Measurements from ENCODE around the gene CD276.
"Not testable (repeated sequence)": the region's sequence is repeated elsewhere in the genome, so short reads cannot be mapped to it uniquely, and the experiment has no call there.

Gene CD276

DNA sequence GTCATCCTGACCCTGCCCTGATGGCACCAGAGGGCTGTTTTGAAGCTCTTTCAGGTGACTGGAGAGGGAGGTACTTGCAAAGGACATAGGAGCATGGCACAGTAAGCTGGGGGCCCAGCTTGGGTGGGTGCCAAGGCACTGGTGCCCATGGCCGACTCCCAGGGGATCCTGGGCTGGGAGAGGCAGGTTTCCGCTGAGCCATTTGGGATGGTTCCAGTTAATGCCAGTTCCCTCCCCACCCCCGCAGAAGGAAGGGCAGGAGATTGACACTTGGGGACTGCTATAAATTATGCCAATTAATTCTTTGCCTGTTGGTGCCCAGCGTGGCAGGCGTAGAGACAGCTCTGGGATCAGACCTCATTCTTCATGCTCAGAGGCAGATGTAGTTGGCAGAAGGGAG, 26.1 kb downstream of the CD276 start:
- no peak for DNase-seq (ENCODE audit: low spot score)

DNA sequence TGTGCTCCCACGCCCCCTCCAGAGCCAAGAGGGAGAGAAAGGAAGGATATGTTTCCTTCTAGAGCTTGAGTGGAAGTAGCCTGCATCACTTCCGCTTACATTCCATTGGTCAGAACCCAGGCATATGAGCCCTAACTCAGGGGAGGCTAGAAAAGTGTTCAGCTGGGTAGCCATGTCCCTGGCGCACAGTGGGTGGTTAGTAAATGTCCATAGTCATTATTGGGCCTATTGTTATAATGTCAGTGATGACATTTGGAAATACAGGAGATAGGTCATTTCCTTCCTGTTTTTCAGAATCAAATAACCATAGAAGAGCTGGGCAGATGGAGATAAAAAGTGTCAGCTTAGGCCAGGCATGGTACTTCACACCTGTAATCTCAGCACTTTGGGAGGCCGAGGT, 27.3 kb downstream of the CD276 start:
- DNase-seq (ENCODE audit: low spot score), result no peak

GRCh38 chr15:73712107-73712506, 27.9 kb downstream of the CD276 start:
- no peak for DNase-seq (ENCODE audit: low spot score)

GRCh38 chr15:73714695-73715301, 30.6 kb downstream of the CD276 start:
- no peak for DNase-seq (ENCODE audit: low spot score)

DNA sequence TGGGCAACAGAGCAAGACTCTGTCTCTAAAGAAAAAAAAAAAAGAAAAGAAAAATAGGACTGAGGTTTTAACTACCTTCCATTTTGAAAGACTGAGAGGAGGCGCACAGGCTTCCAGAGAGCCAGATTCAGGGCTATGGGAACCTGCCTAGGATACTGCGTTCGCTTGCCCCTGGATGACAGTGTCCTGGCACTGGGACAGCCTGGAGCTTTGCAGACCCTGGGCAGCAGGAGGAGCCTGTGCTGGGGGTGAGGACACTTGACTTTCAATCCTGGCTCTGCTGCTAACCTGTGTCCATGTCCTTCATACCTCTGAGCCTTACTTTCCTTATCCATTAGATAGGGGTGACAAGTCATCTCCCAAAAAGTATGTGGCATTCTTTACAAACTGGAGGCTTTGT, 31.2 kb downstream of the CD276 start:
- DNase-seq (ENCODE audit: low spot score), result no peak

GRCh38 chr15:73716417-73716816, 32.2 kb downstream of the CD276 start:
- no peak for DNase-seq (ENCODE audit: low spot score)

DNA sequence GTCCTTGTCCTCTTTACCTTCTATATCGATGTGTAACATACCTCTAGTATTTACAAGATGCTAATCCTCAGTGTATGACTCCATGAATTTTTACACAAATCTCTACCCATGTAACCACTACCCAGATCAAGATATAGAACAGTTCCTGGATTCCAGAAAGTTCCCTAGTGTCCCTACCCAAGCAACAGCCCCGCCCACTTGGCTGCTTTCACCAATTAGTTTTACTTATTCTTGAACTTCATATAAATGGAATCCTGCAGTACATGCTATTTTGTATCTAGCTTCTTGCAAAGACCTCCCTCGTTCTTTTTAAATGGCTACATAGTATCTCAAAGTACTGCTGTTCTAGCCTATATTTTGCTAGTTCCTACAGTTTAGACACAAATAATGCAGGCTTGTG, 33.0 kb downstream of the CD276 start:
- no peak for DNase-seq (ENCODE audit: low spot score)

DNA sequence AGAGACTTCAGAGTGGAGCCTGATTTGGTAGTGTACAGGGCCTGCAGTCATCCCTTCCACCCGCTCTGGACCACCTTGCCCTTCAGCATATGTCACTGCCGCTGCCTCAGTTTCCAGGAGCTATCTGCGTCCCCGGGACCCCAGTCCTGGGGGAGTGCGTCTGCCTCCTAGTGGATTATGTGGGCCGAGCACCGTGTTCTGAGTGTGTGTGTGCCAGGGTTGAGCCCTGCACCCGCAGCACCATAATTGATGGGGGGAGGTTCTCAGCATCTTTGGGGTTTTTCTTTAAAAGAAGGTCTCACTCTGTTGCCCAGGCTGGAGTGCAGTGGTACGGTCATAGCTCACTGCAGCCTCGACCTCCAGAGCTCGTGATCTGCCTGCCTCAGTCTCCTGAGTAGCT, 33.6 kb downstream of the CD276 start:
- DNase-seq (ENCODE audit: low spot score), result no peak

GRCh38 chr15:73718694-73719093, 34.5 kb downstream of the CD276 start:
- no peak for DNase-seq (ENCODE audit: low spot score)

- no peak for DNase-seq (ENCODE audit: low spot score)
Measured at GRCh38 chr15:73722425-73722824, 38.2 kb downstream of the CD276 start.

DNA sequence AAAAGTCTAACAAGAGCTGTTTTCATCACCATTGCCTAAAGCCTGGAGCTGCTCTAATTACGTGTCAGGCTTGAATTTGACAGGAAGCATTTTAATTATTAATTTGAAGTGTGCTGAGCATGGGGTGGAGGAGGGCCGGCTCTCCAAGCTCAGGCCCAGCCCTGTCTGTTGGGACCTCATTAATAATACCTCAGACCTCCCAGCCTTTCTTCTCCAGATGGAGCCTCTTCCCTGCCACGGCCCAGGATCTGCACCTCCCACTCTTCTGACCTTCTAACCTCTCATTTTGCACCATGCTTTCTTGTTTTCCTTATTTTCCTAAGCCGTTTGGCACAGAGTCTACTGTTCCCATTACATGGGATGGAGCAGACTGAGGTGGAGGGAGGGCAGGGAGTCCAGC, 39.0 kb downstream of the CD276 start:
- no peak for DNase-seq (ENCODE audit: low spot score)

DNA sequence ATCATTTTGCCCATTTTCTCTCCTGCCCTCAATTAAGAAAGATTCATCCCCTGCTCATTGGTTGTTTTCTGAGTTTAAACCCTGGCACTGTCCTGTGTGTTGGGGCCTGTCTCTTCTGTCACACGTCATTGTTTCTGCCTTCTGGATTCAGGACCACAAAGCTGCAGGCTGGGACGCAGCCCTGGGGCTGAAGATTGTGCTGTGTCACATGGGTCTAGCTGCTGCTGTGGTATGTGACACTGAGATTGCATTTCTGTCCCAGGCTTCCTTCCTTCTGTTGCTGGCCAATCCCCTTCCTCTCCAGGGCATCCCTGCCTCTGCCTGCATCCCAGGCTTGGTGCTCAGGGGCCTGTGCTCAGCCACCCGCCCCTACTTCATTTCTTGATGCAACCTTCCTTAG, 40.0 kb downstream of the CD276 start:
- DNase-seq (ENCODE audit: low spot score), result no peak

- no peak for DNase-seq (ENCODE audit: low spot score)
Measured at GRCh38 chr15:73727330-73727976, 43.3 kb downstream of the CD276 start.

GRCh38 chr15:73732051-73732450, 47.9 kb downstream of the CD276 start:
- DNase-seq (ENCODE audit: low spot score), result not testable (repeated sequence)

- DNase-seq (ENCODE audit: low spot score), result no peak
Measured at GRCh38 chr15:73732930-73733329, 48.7 kb downstream of the CD276 start.

GRCh38 chr15:73737535-73737934, 53.4 kb downstream of the CD276 start:
- no peak for DNase-seq (ENCODE audit: low spot score)

DNA sequence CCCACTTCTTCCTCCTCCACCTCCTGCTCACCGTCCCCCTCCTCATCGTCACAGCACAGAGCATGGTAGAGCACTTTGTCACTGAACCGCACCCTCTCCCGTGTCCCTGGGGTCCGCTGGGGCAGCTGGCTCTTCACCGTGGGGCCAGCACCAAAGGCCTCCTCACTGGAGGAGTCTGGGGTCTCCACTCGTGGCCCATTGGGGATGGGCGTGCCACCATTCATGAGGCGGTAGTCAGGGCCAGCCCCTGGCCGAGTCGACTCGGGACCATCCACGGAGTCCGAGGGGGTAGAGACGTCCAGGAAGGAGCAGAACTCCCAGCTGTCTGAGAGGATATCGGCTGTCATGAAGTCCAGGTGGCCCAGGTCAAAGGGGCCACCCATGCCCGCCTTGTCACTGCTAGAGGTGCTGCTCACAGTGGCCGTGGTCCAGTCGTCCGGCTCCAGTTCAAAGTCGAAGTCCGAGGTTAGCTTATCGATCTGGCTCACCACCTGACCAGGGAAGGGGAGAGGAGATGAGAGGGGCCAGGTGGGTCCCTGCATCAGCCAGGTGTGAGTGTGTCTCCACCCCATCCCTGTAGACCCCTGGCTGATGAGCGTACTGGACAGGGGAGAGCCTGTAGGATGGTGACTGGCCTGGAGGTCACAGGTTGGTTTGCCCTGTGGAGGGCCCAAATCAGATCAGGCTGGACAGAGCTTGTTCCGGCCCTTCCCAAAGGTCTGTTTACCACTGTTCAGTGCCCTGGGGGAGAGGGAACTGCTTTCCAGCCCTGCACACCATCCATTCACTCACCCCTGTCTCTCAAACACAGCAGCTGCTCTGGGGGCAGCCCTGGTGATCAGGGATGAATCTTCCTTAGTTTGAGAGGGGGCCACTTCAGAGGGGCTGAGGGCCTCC, 56.2 kb downstream of the CD276 start:
- DNase-seq (ENCODE audit: low spot score), result no peak

- DNase-seq (ENCODE audit: low spot score), result no peak
Measured at GRCh38 chr15:73741321-73741836, 57.2 kb downstream of the CD276 start.

DNA sequence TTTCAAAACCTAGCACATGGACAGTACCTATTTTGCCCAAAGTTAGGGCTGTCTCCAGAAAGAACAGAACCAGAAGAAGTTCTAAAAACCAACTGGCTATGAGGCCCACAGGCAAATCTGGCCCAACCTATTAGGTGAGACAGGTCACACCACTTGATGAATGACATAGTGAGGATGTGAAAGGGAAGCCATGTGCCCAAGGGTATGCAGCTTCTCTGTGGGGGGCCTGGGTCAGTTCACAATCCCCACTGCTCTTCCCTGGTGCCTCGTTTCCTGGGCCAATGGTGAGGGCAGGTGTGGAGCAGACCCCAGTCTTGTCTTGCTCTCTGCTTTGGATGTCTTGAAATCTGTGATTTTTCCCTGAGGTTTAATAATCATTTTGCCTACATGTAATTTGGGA, 60.1 kb downstream of the CD276 start:
- DNase-seq (ENCODE audit: low spot score), result no peak

DNA sequence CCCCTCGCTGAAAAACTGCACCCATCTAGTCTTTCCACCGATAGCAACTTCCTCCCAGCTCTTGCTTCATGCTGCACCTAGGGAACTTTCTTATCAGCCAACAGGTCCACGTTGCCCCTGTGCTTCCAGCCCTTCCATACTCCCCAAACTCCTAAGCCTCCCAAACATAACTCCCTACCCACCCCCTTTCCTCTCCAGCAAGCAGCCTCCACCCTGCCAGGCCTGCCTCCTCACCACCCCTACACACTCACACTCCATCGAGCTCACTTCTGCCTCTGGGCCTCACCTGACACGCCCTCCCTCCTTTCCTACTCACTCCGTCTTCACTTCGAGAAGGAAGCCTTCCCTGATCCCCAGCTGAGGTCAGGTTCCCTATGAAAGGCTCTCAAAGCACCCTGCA, 60.9 kb downstream of the CD276 start:
- no peak for DNase-seq (ENCODE audit: low spot score)

DNA sequence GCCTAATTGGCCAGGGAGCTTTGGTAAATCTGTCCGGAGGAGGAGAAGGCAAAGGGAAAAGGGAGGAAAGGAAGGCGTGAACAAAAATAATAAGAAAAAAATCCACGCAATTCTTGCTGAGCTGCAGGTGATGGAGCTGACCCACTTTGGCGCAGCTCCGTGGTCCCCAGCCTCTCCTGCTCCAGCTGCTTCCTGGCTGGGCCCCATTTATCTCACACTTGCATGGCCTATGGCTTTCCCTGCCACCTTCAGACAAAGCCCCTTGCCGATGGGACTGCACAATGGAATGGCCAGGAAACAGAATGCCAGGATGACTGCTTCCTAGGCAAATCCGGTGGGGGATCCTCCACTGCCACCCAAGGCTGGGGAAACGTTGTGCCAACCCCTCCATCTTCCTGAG, 62.1 kb downstream of the CD276 start:
- DNase-seq (ENCODE audit: low spot score), result no peak

DNA sequence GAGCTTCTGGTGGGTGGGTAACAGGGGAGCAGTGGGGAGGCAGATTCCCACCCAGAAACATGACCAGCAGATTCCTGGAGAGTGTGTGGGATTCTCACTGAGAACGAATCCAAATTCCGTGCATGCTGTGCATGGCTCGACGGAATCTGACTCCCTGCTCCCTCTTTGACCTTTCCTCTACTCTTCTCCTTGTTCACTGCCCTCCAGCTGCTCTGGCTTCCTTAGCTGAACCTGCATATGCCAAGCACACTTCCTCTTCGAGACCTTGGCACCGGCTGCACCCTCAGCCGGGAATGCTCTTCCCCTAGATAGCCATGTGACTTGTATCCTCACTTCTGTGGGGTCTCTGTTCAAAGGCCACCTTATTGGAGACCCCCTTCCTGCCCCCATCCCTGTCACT, 62.7 kb downstream of the CD276 start:
- DNase-seq (ENCODE audit: low spot score), result no peak
